Adrenal gland (tissue), 12 donors: ENCODE data around the gene EXT2. TPM values are rescaled to one million over a fixed set of nuclear protein-coding genes. Genes with fewer than 3 reads are reported as not detected.

ENCODE experiments used
- DNase-seq, 7 donors: peaks; one replicate each; pipeline ENCODE4 v3.0.0-alpha.2; 2019 to 2020
- H3K27ac ChIP-seq, 5 donors: fragments of 200-600 bp; sonication (generic) in 4 of 5; 1 replicate in 3 of 5; 2 replicates in 2 of 5; pipeline versions ENCODE4 v1.5.1 to v1.8.0; 2016 to 2020; ENCODE audit warnings: mild to moderate bottlenecking in 1 of 5
- H3K27me3 ChIP-seq: fragments of 200-600 bp; 2 replicates; pipeline ENCODE4 v1.8.0; 2021
- H3K36me3 ChIP-seq, 2 donors: fragments of 200-600 bp; replicated peaks in 1 of 2; 1 replicate in 1 of 2; 2 replicates in 1 of 2; pipeline versions ENCODE4 v1.5.1 to v1.8.0; 2018 to 2022
- H3K4me1 ChIP-seq, 2 donors: fragments of 200-600 bp; replicated peaks in 1 of 2; 1 replicate in 1 of 2; 2 replicates in 1 of 2; pipeline versions ENCODE4 v1.5.1 to v1.8.0; 2018 to 2021
- H3K4me3 ChIP-seq, 4 donors: fragments of 200-600 bp; sonication (generic) in 3 of 4; one replicate each; pipeline ENCODE4 v1.5.1; 2016 to 2018
- H3K9me3 ChIP-seq, 3 donors: fragments of 200-600 bp; sonication (generic) in 1 of 3; replicated peaks in 1 of 3; 1 replicate in 2 of 3; 2 replicates in 1 of 3; pipeline versions ENCODE4 v1.5.1 to v1.8.0; 2016 to 2021
- CTCF ChIP-seq, 6 experiments: fragments of 450-650 bp in 4 of 6; fragments of 200-600 bp in 2 of 6; sonication (generic) in 1 of 6; IDR thresholded peaks; 1 replicate in 5 of 6; 2 replicates in 1 of 6; pipeline versions ENCODE4 v1.5.1 to v1.8.0; 2016 to 2021; ENCODE audit warnings: antibody characterized with exemption in 6 of 6, mild to moderate bottlenecking in 2 of 6, moderate library complexity in 1 of 6
- POLR2A ChIP-seq, 2 donors: fragments of 450-650 bp; IDR thresholded peaks; one replicate each; pipeline ENCODE4 v1.6.1; 2017; ENCODE audit warnings: antibody characterized with exemption in 2 of 2, mild to moderate bottlenecking in 2 of 2, moderate library complexity in 1 of 2
- WGBS, 4 donors: extraction: QIAGEN DNeasy Blood & Tissue Kit in 2 of 4; methylation state at CpG; one replicate each; pipeline versions ENCODE4 v1.1.5 to v1.1.7; 2013 to 2017; 5-methylcytosine and 5-hydroxymethylcytosine counted together
- intact Hi-C, 2 donors: fragments of 100-400 bp; cut with DNase I; formaldehyde crosslinking; loops; one replicate each; pipeline versions ENCODE4 v1.14.1 to v1.15.0; 2022 to 2023
- polyA plus RNA-seq, 3 donors: library from polyadenylated mRNA; stranded (reverse); fragments of 200-250 nt in 2 of 3; fragments of 350-450 nt in 1 of 3; fragmentation: Illumina TruSeq in 1 of 3; extraction: RNeasy Lipid Tissue Mini Kit (QIAGEN cat#74804) in 1 of 3; gene quantifications; one replicate each; pipeline ENCODE4 v1.2.3, GENCODE V29; 2013 to 2014
- total RNA-seq, 9 donors: library from RNA; depleted of rRNA in 4 of 9; stranded (reverse); fragments of >200 nt in 4 of 9; fragments of 120-200 nt in 1 of 9; fragmentation: NEBNext Ultra II Directional in 1 of 9; extraction: Animal tissue kit (Norgen Biotek cat#: 25700) in 1 of 9; gene quantifications; one replicate each; pipeline versions ENCODE4 v1.1.0 to v1.2.4, GENCODE V29; 2013 to 2023
- donor health status: healthy with polysubstance abuse.
- donor health status: Bipolar disorder and iron deficiency.
- donor health status: DM: yes; HTN: yes; CAD: no.
- donor health status: DM: no; HTN: no; CAD: no.
- donor health status: DM: no; HTN: no; CAD: no.
- donor health status: DM: yes; HTN: yes; CAD: no.

Gene EXT2
- total and polyA plus RNA-seq, 12 donors, result 28.7 to 89.3 (median 46.3) TPM

- WGBS, 4 donors, result 77 to 92% (median 84%) methylated on average over 4 to 8 of the region's 8 CpGs
- Histone ChIP-seq H3K4me3 (no peak overlapping the region), H3K36me3 (no peaks in the 10 kb centered on the region), H3K4me1 (no peaks in the 10 kb centered on the region), H3K27ac (no peak overlapping the region), H3K9me3 (no peaks in the 10 kb centered on the region), H3K27me3 (no peaks in the 10 kb centered on the region)
- intact Hi-C loops, result loop anchor here in 1 of 2 donors (10.0 kb wide), 1 partner anchor 130 kb away; no protein-coding TSS in a partner anchor
- no peak for DNase-seq
- no peak for TF ChIP-seq POLR2A (IDR thresholded peaks at IDR 0.05)
- no peak for TF ChIP-seq CTCF (IDR thresholded peaks at IDR 0.05)
These were observed 168.9 kb downstream of the EXT2 start for GRCh38 chr11:44264438-44264749.

GRCh38 chr11:44264761-44265160, 169.3 kb downstream of the EXT2 start:
- DNase-seq, result no peak
- Histone ChIP-seq H3K4me1 (no peaks in the 10 kb centered on the region), H3K9me3 (no peaks in the 10 kb centered on the region), H3K27me3 (no peaks in the 10 kb centered on the region), H3K36me3 (no peaks in the 10 kb centered on the region), H3K27ac (no peak overlapping the region), H3K4me3 (no peak overlapping the region)
- intact Hi-C loops, result loop anchor here in 1 of 2 donors (10.0 kb wide), 1 partner anchor 130 kb away; no protein-coding TSS in a partner anchor
- TF ChIP-seq CTCF (IDR thresholded peaks at IDR 0.05) (no peak), POLR2A (IDR thresholded peaks at IDR 0.05) (no peak)
- WGBS, 4 donors, result 76 to 100% (median 92%) methylated on average over 1 to 22 of the region's 22 CpGs

GRCh38 chr11:44266056-44266780, 170.7 kb downstream of the EXT2 start:
- intact Hi-C loops, result loop anchor here in 1 of 2 donors (10.0 kb wide), 1 partner anchor 131 kb away; no protein-coding TSS in a partner anchor
- no peak overlapping the region for H3K4me3 ChIP-seq
- no peak overlapping the region for H3K27ac ChIP-seq
- H3K27me3 ChIP-seq, result no peaks in the 10 kb centered on the region
- no peaks in the 10 kb centered on the region for H3K36me3 ChIP-seq
- DNase-seq, result peak in 2 of 7 donors; percentile 3 to 5
- WGBS, 4 donors, result 73 to 80% (median 78%) methylated on average over 8 to 9 of the region's 9 CpGs
- TF ChIP-seq CTCF (IDR thresholded peaks at IDR 0.05), result no peak
- TF ChIP-seq POLR2A (IDR thresholded peaks at IDR 0.05), result no peak
- H3K4me1 ChIP-seq, result no peaks in the 10 kb centered on the region
- no peaks in the 10 kb centered on the region for H3K9me3 ChIP-seq

- H3K27me3 ChIP-seq, result no peaks in the 10 kb centered on the region
- intact Hi-C loops, result loop anchor here in 1 of 2 donors (10.0 kb wide), 1 partner anchor 132 kb away; no protein-coding TSS in a partner anchor
- WGBS, 4 donors, result 88 to 92% (median 89%) methylated on average over 11 to 24 of the region's 24 CpGs
These were observed 171.7 kb downstream of the EXT2 start for GRCh38 chr11:44267006-44267749.

More at GRCh38 chr11:44267006-44267749, 171.7 kb downstream of the EXT2 start:
- Histone ChIP-seq H3K27ac (no peak overlapping the region), H3K36me3 (no peaks in the 10 kb centered on the region), H3K9me3 (no peaks in the 10 kb centered on the region), H3K4me3 (no peak overlapping the region), H3K4me1 (no peaks in the 10 kb centered on the region)
- DNase-seq, result peak in 1 of 7 donors; percentile 11
- no peak for TF ChIP-seq CTCF (IDR thresholded peaks at IDR 0.05)
- TF ChIP-seq POLR2A (IDR thresholded peaks at IDR 0.05), result no peak
